ENCODE results near the gene NAGPA.
A peak's percentile ranks its signal among the peaks of the same experiment; 100 is the strongest.

NAGPA gene

DNA sequence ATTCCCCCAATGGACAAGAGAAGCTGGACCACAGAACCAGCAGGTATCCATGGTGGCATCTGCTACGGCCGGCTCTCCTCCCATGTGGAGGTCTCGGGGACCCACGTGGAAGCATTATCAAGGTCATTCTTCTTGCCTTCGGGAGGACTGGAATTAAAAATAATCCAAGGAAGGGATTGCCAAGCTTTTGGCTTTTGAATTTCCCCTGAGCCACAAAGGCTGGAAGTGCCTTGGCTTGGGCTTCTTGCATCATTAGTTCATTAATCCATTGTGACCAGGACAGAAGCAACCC lies 16.1 kb downstream of the NAGPA start:
- Histone ChIP-seq H3K4me2 (ENCODE audit: low read length) (no peak overlapping the region), H2BK15ac (replicated peaks; ENCODE audit: low read depth) (no peak overlapping the region), H2BK120ac (ENCODE audit: low read depth, low read length) (no peak overlapping the region), H3K4ac (ENCODE audit: low read depth, low read length) (no peak overlapping the region), H2AK5ac (ENCODE audit: low read length) (no peak overlapping the region), H3K18ac (ENCODE audit: low read length) (no peak overlapping the region), H3K79me1 (ENCODE audit: low read length) (no peaks in the 10 kb centered on the region), H4K5ac (ENCODE audit: low read length) (no peak overlapping the region), H4K8ac (ENCODE audit: low read depth, low read length) (no peak overlapping the region), H3K36me3 (ENCODE audit: control insufficient read depth, insufficient read depth, low read length) (no peaks in the 10 kb centered on the region), H3K79me2 (ENCODE audit: control insufficient read depth, insufficient read depth, low read length) (no peaks in the 10 kb centered on the region), H3K56ac (ENCODE audit: low read length) (no peak overlapping the region), H3K4me1 (ENCODE audit: control insufficient read depth, low read depth, low read length) (no peaks in the 10 kb centered on the region), H2BK5ac (ENCODE audit: low read length) (no peak overlapping the region), H3K27ac (ENCODE audit: low read depth, low read length) (no peak overlapping the region), H3K9ac (ENCODE audit: low read length) (no peak overlapping the region), H3K27me3 (ENCODE audit: insufficient read depth, low read length, poor library complexity) (no peaks in the 10 kb centered on the region), H3K4me3 (ENCODE audit: low read length) (no peak overlapping the region), H3K23ac (ENCODE audit: low read length) (no peak overlapping the region)
- no CpG with 5 or more reads among the region's 5 CpGs for WGBS (ENCODE audit: extremely low coverage, insufficient coverage, low lambda C conversion rate)
- DNase-seq, result no peak

DNA sequence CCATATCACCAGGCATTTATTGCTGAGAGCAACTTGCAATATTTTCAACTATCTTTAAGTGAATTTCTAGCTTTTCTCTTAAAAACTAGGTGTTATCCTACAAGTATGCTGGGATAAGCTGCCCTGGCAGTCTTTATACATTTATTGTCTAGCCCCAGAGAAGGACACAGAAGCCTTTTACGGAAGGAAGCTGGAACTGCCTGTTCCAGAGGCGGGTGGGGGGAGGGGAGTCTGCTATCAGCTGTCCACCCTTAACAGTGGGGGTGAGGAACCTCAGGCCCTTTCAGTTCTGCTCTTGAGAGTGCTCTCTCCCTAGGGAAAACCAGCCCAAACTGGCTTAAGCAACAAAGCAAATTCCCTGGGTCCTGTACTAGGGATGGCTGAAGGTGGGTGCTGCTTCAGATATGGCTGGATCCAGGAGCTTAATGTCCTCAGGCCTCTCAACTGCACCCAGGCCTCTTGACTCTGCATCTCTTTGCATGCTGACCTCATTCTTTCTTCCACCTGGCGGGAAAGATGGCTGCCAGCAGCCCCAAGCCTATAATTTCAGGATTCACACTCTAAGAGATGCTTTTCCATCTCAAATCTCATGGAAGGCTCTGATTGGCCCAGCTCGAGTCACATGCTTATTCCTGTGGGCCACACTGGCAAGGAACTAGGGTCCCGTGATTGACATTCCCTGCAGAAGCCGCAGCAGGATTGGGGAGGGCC lies 16.6 kb downstream of the NAGPA start:
- no peak for DNase-seq
- Histone ChIP-seq H2BK5ac (ENCODE audit: low read length) (no peak overlapping the region), H3K23ac (ENCODE audit: low read length) (no peak overlapping the region), H2BK120ac (ENCODE audit: low read depth, low read length) (no peak overlapping the region), H3K56ac (ENCODE audit: low read length) (no peak overlapping the region), H4K8ac (ENCODE audit: low read depth, low read length) (no peak overlapping the region), H3K9ac (ENCODE audit: low read length) (no peak overlapping the region), H2AK5ac (ENCODE audit: low read length) (no peak overlapping the region), H3K27ac (ENCODE audit: low read depth, low read length) (no peak overlapping the region), H3K27me3 (ENCODE audit: insufficient read depth, low read length, poor library complexity) (no peaks in the 10 kb centered on the region), H3K4me2 (ENCODE audit: low read length) (no peak overlapping the region), H3K4me1 (ENCODE audit: control insufficient read depth, low read depth, low read length) (no peaks in the 10 kb centered on the region), H3K4me3 (ENCODE audit: low read length) (no peak overlapping the region), H4K5ac (ENCODE audit: low read length) (no peak overlapping the region), H3K36me3 (ENCODE audit: control insufficient read depth, insufficient read depth, low read length) (no peaks in the 10 kb centered on the region), H2BK15ac (replicated peaks; ENCODE audit: low read depth) (no peak overlapping the region), H3K79me2 (ENCODE audit: control insufficient read depth, insufficient read depth, low read length) (no peaks in the 10 kb centered on the region), H3K4ac (ENCODE audit: low read depth, low read length) (no peak overlapping the region), H3K18ac (ENCODE audit: low read length) (no peak overlapping the region), H3K79me1 (ENCODE audit: low read length) (no peaks in the 10 kb centered on the region)
- no CpG with 5 or more reads among the region's 6 CpGs for WGBS (ENCODE audit: extremely low coverage, insufficient coverage, low lambda C conversion rate)

DNA sequence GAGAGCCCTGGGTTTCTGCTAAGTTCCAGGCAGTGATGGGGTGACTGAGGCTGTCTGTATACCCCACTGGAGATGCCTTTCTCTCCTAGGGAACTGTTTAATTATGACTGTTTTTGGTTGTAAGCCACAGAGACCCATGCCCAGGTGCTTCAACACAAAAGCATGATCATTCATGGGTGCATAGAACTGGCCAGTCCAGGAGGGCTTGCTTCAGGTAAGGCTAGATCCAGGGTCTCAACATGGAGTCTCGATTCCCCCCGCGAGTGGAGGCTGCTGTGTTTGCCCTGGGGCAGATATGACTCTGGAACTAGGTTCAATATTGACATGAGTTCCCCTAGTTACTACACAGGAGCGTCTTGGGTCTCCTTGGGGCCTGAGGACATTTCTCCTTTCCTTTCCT lies 17.8 kb downstream of the NAGPA start:
- Histone ChIP-seq H3K18ac (ENCODE audit: low read length) (no peak overlapping the region), H3K23ac (ENCODE audit: low read length) (no peak overlapping the region), H4K5ac (ENCODE audit: low read length) (no peak overlapping the region), H2BK15ac (replicated peaks; ENCODE audit: low read depth) (no peak overlapping the region), H4K8ac (ENCODE audit: low read depth, low read length) (no peak overlapping the region), H3K4me3 (ENCODE audit: low read length) (no peak overlapping the region), H3K9ac (ENCODE audit: low read length) (no peak overlapping the region), H3K56ac (ENCODE audit: low read length) (no peak overlapping the region), H3K27ac (ENCODE audit: low read depth, low read length) (no peak overlapping the region), H3K4me1 (ENCODE audit: control insufficient read depth, low read depth, low read length) (no peaks in the 10 kb centered on the region), H2BK5ac (ENCODE audit: low read length) (no peak overlapping the region), H3K79me2 (ENCODE audit: control insufficient read depth, insufficient read depth, low read length) (no peaks in the 10 kb centered on the region), H3K79me1 (ENCODE audit: low read length) (no peaks in the 10 kb centered on the region), H2BK120ac (ENCODE audit: low read depth, low read length) (no peak overlapping the region), H2AK5ac (ENCODE audit: low read length) (no peak overlapping the region), H3K4ac (ENCODE audit: low read depth, low read length) (no peak overlapping the region), H3K27me3 (ENCODE audit: insufficient read depth, low read length, poor library complexity) (no peaks in the 10 kb centered on the region), H3K4me2 (ENCODE audit: low read length) (no peak overlapping the region), H3K36me3 (ENCODE audit: control insufficient read depth, insufficient read depth, low read length) (no peaks in the 10 kb centered on the region)
- no peak for DNase-seq
- WGBS (ENCODE audit: extremely low coverage, insufficient coverage, low lambda C conversion rate), result no CpG with 5 or more reads among the region's 4 CpGs

DNA sequence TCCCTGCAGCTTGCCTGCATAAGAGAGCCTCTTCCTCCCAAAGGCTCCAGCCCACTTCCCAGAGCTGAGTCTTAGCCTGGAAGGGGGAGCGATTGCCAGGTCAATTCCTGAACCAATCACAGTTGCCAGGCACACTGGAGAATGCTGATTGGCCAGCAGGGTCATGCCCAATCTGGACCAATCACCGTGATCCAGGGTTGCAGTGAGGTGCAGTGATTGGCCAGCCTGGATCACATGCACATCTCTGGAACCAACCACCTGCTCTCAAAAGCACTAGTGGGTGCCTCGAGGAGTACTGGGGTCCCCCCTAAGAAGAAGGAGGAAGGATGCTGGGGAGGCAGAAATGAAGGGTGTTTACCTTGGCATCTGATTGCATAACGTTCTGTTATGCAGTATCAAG lies 18.4 kb downstream of the NAGPA start:
- H2BK5ac ChIP-seq (ENCODE audit: low read length), result no peak overlapping the region
- no peak overlapping the region for H2BK120ac ChIP-seq (ENCODE audit: low read depth, low read length)
- H3K27me3 ChIP-seq (ENCODE audit: insufficient read depth, low read length, poor library complexity), result no peaks in the 10 kb centered on the region
- no peak overlapping the region for H2AK5ac ChIP-seq (ENCODE audit: low read length)
- H3K27ac ChIP-seq (ENCODE audit: low read depth, low read length), result no peak overlapping the region
- H3K4ac ChIP-seq (ENCODE audit: low read depth, low read length), result no peak overlapping the region
- no peak overlapping the region for H3K18ac ChIP-seq (ENCODE audit: low read length)
- H3K23ac ChIP-seq (ENCODE audit: low read length), result no peak overlapping the region
- no peak overlapping the region for H3K9ac ChIP-seq (ENCODE audit: low read length)
- no peaks in the 10 kb centered on the region for H3K79me2 ChIP-seq (ENCODE audit: control insufficient read depth, insufficient read depth, low read length)
- H3K4me3 ChIP-seq (ENCODE audit: low read length), result no peak overlapping the region
- no peak overlapping the region for H4K8ac ChIP-seq (ENCODE audit: low read depth, low read length)
- H2BK15ac ChIP-seq (replicated peaks; ENCODE audit: low read depth), result no peak overlapping the region
- H3K36me3 ChIP-seq (ENCODE audit: control insufficient read depth, insufficient read depth, low read length), result no peaks in the 10 kb centered on the region
- no peak overlapping the region for H3K56ac ChIP-seq (ENCODE audit: low read length)
- H3K4me1 ChIP-seq (ENCODE audit: control insufficient read depth, low read depth, low read length), result no peaks in the 10 kb centered on the region
- no peak overlapping the region for H4K5ac ChIP-seq (ENCODE audit: low read length)
- no peak overlapping the region for H3K4me2 ChIP-seq (ENCODE audit: low read length)
- DNase-seq, result peak; percentile 9
- WGBS (ENCODE audit: extremely low coverage, insufficient coverage, low lambda C conversion rate), result no CpG with 5 or more reads among the region's 4 CpGs
- no peaks in the 10 kb centered on the region for H3K79me1 ChIP-seq (ENCODE audit: low read length)

DNA sequence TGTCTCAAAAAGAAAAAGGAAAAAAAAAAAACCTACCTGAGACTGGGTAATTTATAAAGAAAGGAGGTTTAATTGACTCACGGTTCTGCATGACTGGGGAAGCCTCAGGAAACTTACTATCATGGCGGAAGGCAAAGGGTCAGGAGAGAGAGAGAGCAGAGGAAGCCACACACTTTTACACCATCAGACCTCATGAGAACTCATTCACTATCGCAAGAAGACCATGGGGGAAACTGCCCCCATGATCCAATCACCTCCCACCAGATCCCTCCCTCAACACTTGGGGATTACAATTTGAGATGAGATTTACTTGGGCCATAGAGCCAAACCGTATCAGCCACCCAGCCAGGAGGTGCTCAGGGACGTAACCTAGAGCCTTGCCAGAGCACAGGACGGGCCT lies 20.8 kb downstream of the NAGPA start:
- H3K27ac ChIP-seq (ENCODE audit: low read depth, low read length), result no peak overlapping the region
- no peak overlapping the region for H3K4me2 ChIP-seq (ENCODE audit: low read length)
- H3K56ac ChIP-seq (ENCODE audit: low read length), result no peak overlapping the region
- no peak overlapping the region for H3K23ac ChIP-seq (ENCODE audit: low read length)
- no peak overlapping the region for H4K5ac ChIP-seq (ENCODE audit: low read length)
- no peak overlapping the region for H2BK15ac ChIP-seq (replicated peaks; ENCODE audit: low read depth)
- no peak overlapping the region for H3K18ac ChIP-seq (ENCODE audit: low read length)
- no CpG with 5 or more reads among the region's 6 CpGs for WGBS (ENCODE audit: extremely low coverage, insufficient coverage, low lambda C conversion rate)
- H3K36me3 ChIP-seq (ENCODE audit: control insufficient read depth, insufficient read depth, low read length), result no peaks in the 10 kb centered on the region
- no peak overlapping the region for H3K4ac ChIP-seq (ENCODE audit: low read depth, low read length)
- H3K4me3 ChIP-seq (ENCODE audit: low read length), result no peak overlapping the region
- H3K27me3 ChIP-seq (ENCODE audit: insufficient read depth, low read length, poor library complexity), result no peaks in the 10 kb centered on the region
- no peaks in the 10 kb centered on the region for H3K4me1 ChIP-seq (ENCODE audit: control insufficient read depth, low read depth, low read length)
- H2BK120ac ChIP-seq (ENCODE audit: low read depth, low read length), result no peak overlapping the region
- no peak overlapping the region for H2AK5ac ChIP-seq (ENCODE audit: low read length)
- no peaks in the 10 kb centered on the region for H3K79me2 ChIP-seq (ENCODE audit: control insufficient read depth, insufficient read depth, low read length)
- H2BK5ac ChIP-seq (ENCODE audit: low read length), result no peak overlapping the region
- H3K9ac ChIP-seq (ENCODE audit: low read length), result no peak overlapping the region
- H4K8ac ChIP-seq (ENCODE audit: low read depth, low read length), result no peak overlapping the region
- DNase-seq, result no peak
- no peaks in the 10 kb centered on the region for H3K79me1 ChIP-seq (ENCODE audit: low read length)

DNA sequence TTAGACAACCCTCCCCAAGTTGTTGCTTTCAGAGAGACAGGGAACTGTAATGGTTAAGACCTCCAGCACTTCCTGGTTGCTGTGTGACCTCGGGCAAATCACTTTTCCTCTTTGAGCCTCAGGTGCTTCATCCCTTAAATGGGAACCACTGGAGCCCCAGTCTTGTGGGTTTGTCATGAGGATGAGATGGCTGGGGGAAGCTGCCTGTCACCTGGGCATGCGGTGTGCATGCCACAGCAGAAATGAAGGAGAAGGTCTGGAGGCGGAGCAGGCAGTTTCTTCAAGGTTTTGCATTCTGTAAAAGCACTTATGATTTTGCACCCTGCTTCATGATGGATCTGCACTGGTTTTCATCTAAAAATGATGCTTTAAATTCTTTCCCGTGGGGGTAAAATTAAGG lies 22.1 kb downstream of the NAGPA start:
- Histone ChIP-seq H2BK5ac (ENCODE audit: low read length) (no peak overlapping the region), H3K56ac (ENCODE audit: low read length) (no peak overlapping the region), H3K9ac (ENCODE audit: low read length) (no peak overlapping the region), H3K4ac (ENCODE audit: low read depth, low read length) (no peak overlapping the region), H3K4me1 (ENCODE audit: control insufficient read depth, low read depth, low read length) (no peaks in the 10 kb centered on the region), H2BK120ac (ENCODE audit: low read depth, low read length) (no peak overlapping the region), H2BK15ac (replicated peaks; ENCODE audit: low read depth) (no peak overlapping the region), H4K8ac (ENCODE audit: low read depth, low read length) (no peak overlapping the region), H3K27ac (ENCODE audit: low read depth, low read length) (no peak overlapping the region), H3K23ac (ENCODE audit: low read length) (no peak overlapping the region), H4K5ac (ENCODE audit: low read length) (no peak overlapping the region), H3K18ac (ENCODE audit: low read length) (no peak overlapping the region), H3K4me2 (ENCODE audit: low read length) (no peak overlapping the region), H2AK5ac (ENCODE audit: low read length) (no peak overlapping the region), H3K27me3 (ENCODE audit: insufficient read depth, low read length, poor library complexity) (no peaks in the 10 kb centered on the region), H3K36me3 (ENCODE audit: control insufficient read depth, insufficient read depth, low read length) (no peaks in the 10 kb centered on the region), H3K79me2 (ENCODE audit: control insufficient read depth, insufficient read depth, low read length) (no peaks in the 10 kb centered on the region), H3K4me3 (ENCODE audit: low read length) (no peak overlapping the region), H3K79me1 (ENCODE audit: low read length) (no peaks in the 10 kb centered on the region)
- WGBS (ENCODE audit: extremely low coverage, insufficient coverage, low lambda C conversion rate), result no CpG with 5 or more reads among the region's 4 CpGs
- no peak for DNase-seq
